CD4-positive, alpha-beta T cell treated with Interferon alpha-2 for 1 hour (primary cell): ENCODE measurements around the gene ZAR1L.

Experiments used
- DNase-seq, 2 donors: peaks; one replicate each; pipeline ENCODE4 v3.0.0-alpha.2; 2020 to 2022

Gene ZAR1L

GRCh38 chr13:32253911-32254399 is 61.2 kb downstream of the ZAR1L start:
- no peak for DNase-seq
